ENCODE measurements around the gene HBE1. TPM values are rescaled to one million over a fixed set of nuclear protein-coding genes. Genes with fewer than 3 reads are reported as not detected.
A peak's percentile ranks its signal among the peaks of the same experiment; 100 is the strongest.
"Not testable (repeated sequence)": the region's sequence is repeated elsewhere in the genome, so short reads cannot be mapped to it uniquely, and the experiment has no call there.

Gene HBE1
- total RNA-seq, 1 experiment from 2014 or later = 157 TPM

GRCh38 chr11:5253440-5253839 is 16.3 kb downstream of the HBE1 start:
- not testable (repeated sequence) for DNase-seq (ENCODE audit: low read depth)

GRCh38 chr11:5252919-5253265 is 16.9 kb downstream of the HBE1 start:
- DNase-seq (ENCODE audit: low read depth) = no peak

GRCh38 chr11:5252192-5252918 is 17.4 kb downstream of the HBE1 start:
- no peak for DNase-seq (ENCODE audit: low read depth)

- no peak for DNase-seq (ENCODE audit: low read depth)
Observed at GRCh38 chr11:5251746-5252145, 18.0 kb downstream of the HBE1 start.

GRCh38 chr11:5250543-5251204 is 19.1 kb downstream of the HBE1 start:
- DNase-seq (ENCODE audit: low read depth) = no peak

GRCh38 chr11:5249807-5250396 is 19.8 kb downstream of the HBE1 start, which contains the start of gene HBG1:
Gene HBG1, minus strand, starts transcription at chr11:5249857. Its CDS starts 53 bp downstream, at chr11:5249804.
- DNase-seq (ENCODE audit: low read depth) = not testable (repeated sequence)

- DNase-seq (ENCODE audit: low read depth) = not testable (repeated sequence)
Observed at GRCh38 chr11:5248498-5248897, 21.2 kb downstream of the HBE1 start.

GRCh38 chr11:5247472-5248192 is 22.1 kb downstream of the HBE1 start:
- DNase-seq (ENCODE audit: low read depth) = no peak

- DNase-seq (ENCODE audit: low read depth) = no peak
Observed at GRCh38 chr11:5246772-5247471, 22.8 kb downstream of the HBE1 start.

- DNase-seq (ENCODE audit: low read depth) = no peak
Observed at GRCh38 chr11:5245155-5245554, 24.6 kb downstream of the HBE1 start.

GRCh38 chr11:5243816-5244180 is 25.9 kb downstream of the HBE1 start:
- no peak for DNase-seq (ENCODE audit: low read depth)

GRCh38 chr11:5242933-5243815 is 26.6 kb downstream of the HBE1 start:
- peak; percentile 42 for DNase-seq (ENCODE audit: low read depth)

GRCh38 chr11:5242208-5242607 is 27.5 kb downstream of the HBE1 start:
- DNase-seq (ENCODE audit: low read depth) = no peak

GRCh38 chr11:5241458-5241857 is 28.3 kb downstream of the HBE1 start:
- no peak for DNase-seq (ENCODE audit: low read depth)

GRCh38 chr11:5240458-5240857 is 29.3 kb downstream of the HBE1 start:
- DNase-seq (ENCODE audit: low read depth) = no peak

GRCh38 chr11:5240056-5240455 is 29.7 kb downstream of the HBE1 start:
- no peak for DNase-seq (ENCODE audit: low read depth)

- DNase-seq (ENCODE audit: low read depth) = no peak
Observed at GRCh38 chr11:5239046-5239445, 30.7 kb downstream of the HBE1 start.

GRCh38 chr11:5238486-5238885 is 31.3 kb downstream of the HBE1 start:
- no peak for DNase-seq (ENCODE audit: low read depth)

GRCh38 chr11:5237420-5237819 is 32.3 kb downstream of the HBE1 start:
- no peak for DNase-seq (ENCODE audit: low read depth)

GRCh38 chr11:5235364-5236095 is 34.2 kb downstream of the HBE1 start:
- DNase-seq (ENCODE audit: low read depth) = no peak

Data from HT1080 (cell line).